ENCODE data around the gene EXD2. TPM values are rescaled to one million over a fixed set of nuclear protein-coding genes. Genes with fewer than 3 reads are reported as not detected.

Gene EXD2
- total and polyA plus RNA-seq, 10 of the 15 experiments (the other 5 are each of a cell fraction or from before 2014, with no cell fraction given), result 1.0 to 12.4 (median 4.6) TPM

GRCh38 chr14:69170839-69171238, 20.5 kb upstream of the EXD2 start:
- ChIA-PET CTCF (no interaction called here), RAD21 (ENCODE audit: unreplicated experiment) (interaction anchor here (0.6 kb wide), 1 partner anchor 1656 kb away, joined by 3 read pairs; no protein-coding TSS in a partner anchor), SMC1A (ENCODE audit: uncharacterized antibody, unreplicated experiment) (interaction anchor here (1.0 kb wide), 1 partner anchor 10 kb away, joined by 4 read pairs; no protein-coding TSS in a partner anchor), POLR2A (no interaction called here)
- intact Hi-C loops (cut with micrococcal nuclease; ENCODE audit: unreplicated experiment), result no loop called here
- no peaks in the 10 kb centered on the region for H3K79me2 ChIP-seq (ENCODE audit: control insufficient read depth, insufficient read depth, low read length)
- DNase-seq (ENCODE audit: low read depth, low spot score) (no peak), ATAC-seq (no peak), FAIRE-seq (no peak)
- 0 out of 4 replicates have a peak, but pooled peaks cover 0 to 5% of the 10 kb centered on the region in 2 experiments for H3K27me3 ChIP-seq (replicated peaks in 1 of 2; ENCODE audit: control insufficient read depth in 2 of 2, insufficient read depth in 2 of 2, low read length in 1 of 2)
- H4K20me1 ChIP-seq (ENCODE audit: control insufficient read depth, insufficient read depth), result no peaks in the 10 kb centered on the region
- H3K9ac ChIP-seq (ENCODE audit: control insufficient read depth, insufficient read depth, low read length), result no peak overlapping the region
- H3K4me3 ChIP-seq, result no peak overlapping the region
- H2AFZ ChIP-seq (ENCODE audit: control insufficient read depth, low read depth, low read length), result no peak overlapping the region
- WGBS (ENCODE audit: insufficient coverage, insufficient replicate concordance, low lambda C conversion rate, missing lambda C conversion rate), result 0% methylated on average over 1 of the region's 1 CpG
- in situ Hi-C loops (cut with MboI), result no loop called here
- H3K4me2 ChIP-seq (ENCODE audit: control insufficient read depth, insufficient read depth), result no peak overlapping the region
- no peaks in the 10 kb centered on the region; the same call in 2 of the 3 replicates for H3K9me3 ChIP-seq (replicated peaks; ENCODE audit: control insufficient read depth, insufficient read depth, low read length)
- no peak overlapping the region for H3K27ac ChIP-seq (ENCODE audit: control insufficient read depth, insufficient read depth)
- TF ChIP-seq HCFC1 (IDR thresholded peaks at IDR 0.05; ENCODE audit: low read length) (no peak), KAT2A (conservative IDR thresholded peaks at IDR 0.05; ENCODE audit: control insufficient read depth, low read depth, low read length) (no peak), POLR2A (IDR thresholded peaks at IDR 0.05; ENCODE audit: low read depth, low read length) (no peak), SRF (IDR thresholded peaks at IDR 0.05; ENCODE audit: low read depth in 2 of 2, low read length in 2 of 2) (no peak), TARDBP (IDR thresholded peaks at IDR 0.05; ENCODE audit: borderline replicate concordance) (no peak), SREBF1 (IDR thresholded peaks at IDR 0.05; ENCODE audit: low read length) (no peak), ZBTB11 (CRISPR knock-in tag; IDR thresholded peaks at IDR 0.05) (no peak), SMAD1 (IDR thresholded peaks at IDR 0.05; ENCODE audit: low read depth, partially characterized antibody) (no peak), TAF1 (IDR thresholded peaks at IDR 0.05; ENCODE audit: borderline replicate concordance, low read depth, low read length) (no peak)
- no peaks in the 10 kb centered on the region for H3K4me1 ChIP-seq (ENCODE audit: control insufficient read depth, insufficient read depth, low read length)
- no TSS peak for BruUV-seq (replicated peaks)
- no peaks in the 10 kb centered on the region for H3K36me3 ChIP-seq (ENCODE audit: control insufficient read depth in 2 of 2, insufficient read depth in 2 of 2, low read length in 1 of 2)
